ENCODE data around the gene SLC4A1.

SLC4A1 gene

DNA sequence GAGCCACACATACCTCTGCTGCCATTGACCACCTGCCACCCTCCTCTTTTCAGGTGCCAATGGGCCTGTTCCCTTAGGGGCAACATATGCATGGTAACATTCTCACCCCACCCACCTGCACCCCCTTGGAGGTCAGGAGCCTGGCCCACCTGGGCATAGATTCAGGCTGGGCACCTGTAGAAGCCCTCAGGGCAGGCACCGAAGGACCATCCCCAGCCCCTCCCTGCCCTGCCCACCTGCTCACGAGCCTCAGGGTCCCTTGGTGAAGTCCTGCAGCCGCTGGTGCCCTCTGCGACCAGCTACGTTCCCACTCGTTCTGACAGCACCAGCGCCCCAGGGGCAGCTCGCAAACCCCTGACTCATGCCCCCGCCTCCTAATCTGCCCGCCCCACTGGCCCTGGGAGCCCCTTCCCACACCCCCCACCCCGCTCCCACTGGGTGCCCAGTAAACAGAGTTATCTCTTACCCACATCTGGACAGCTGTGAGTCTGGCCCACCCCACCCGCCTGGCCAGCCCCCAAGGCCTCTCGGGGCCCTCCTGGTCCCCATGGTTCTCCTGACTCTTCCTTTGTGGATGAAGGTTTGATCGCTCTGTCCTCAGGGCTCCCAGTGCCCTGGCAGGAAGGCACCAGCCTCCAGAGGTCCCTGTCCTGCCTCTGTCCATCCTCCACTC, at the start of gene SLC4A1:
Gene SLC4A1, minus strand, starts transcription at position 318 of the 673 bp plus-strand sequence. CDS start 5,269 bp downstream, outside the sequence.
- FAIRE-seq = no peak

- FAIRE-seq = no peak
Observed at GRCh38 chr17:44317545-44317944, 49.6 kb upstream of the SLC4A1 start.

DNA sequence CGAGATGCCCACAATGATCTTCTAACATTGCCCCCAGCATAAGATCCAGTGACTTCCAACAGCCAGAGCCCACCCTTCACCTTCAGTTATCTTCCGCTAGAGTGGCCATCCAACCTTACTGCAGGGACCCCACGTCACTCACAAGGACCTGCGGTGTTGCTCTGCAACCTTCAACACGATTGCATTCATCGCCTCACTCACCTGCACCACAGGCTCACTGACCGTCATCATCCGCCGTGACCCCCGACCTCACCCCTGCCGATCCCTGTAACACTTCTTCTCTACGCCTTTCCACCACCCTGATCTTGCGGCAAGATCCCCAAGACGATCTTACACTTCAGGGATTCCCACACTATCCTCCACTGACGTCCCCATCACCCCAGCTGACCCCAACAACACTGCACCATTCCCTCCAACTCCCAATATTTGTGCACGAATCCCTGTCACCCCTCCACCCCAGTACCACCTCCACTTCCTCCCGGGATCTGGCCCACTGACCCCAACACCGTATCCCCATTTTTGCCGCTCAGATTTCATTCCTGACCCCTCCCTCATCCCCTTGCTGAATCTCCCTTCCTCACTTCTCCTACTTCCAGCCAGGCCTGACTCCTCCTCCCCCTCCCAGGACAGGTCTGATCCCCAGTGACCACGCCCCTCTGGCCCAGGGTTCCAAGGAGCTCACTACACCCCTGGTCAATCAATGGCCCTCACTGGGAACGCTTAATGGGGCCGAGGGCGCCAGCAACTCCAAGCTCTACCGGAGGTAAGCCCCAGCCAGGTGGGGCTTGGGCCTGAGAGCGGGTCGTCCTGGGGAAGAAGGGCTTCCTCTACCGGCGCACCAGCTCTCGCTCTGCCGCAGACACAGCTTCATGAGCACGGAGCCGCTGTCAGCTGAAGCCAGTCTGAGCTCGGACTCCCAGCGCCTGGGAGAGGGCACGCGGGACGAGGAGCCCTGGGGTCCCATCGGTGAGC, 48.1 kb upstream of the SLC4A1 start:
- no peak for FAIRE-seq

DNA sequence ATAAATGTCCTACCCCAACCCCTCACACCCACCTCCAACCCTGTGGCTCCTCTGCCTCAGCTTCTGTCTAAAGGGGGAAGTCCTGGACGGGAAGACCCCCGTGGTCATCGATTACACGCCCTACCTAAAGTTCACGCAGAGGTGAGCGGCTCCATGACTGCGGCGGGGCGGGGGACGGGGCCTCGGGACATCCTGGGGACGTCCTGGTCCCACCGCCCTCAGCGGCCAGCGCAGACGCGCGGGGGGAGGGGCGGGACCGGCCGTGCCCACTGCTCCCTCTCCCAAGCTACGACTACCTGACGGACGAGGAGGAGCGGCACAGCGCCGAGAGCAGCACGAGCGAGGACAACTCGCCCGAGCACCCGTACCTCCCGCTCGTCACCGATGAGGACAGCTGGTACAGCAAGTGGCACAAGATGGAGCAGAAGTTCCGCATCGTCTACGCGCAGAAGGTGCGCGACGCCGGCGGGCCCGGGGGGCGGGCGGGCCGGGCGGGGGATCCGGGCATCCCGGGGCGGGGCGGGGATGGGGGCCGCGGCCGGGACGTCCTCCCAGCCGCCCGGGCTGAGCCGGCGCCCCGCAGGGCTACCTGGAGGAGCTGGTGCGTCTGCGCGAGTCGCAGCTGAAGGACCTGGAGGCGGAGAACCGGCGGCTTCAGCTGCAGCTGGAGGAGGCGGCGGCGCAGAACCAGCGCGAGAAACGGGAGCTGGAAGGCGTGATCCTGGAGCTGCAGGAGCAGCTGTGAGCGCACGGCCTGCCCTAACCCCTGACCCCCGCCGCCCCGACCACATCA, 47.1 kb upstream of the SLC4A1 start:
- no peak for FAIRE-seq

GRCh38 chr17:44314524-44314868, 46.6 kb upstream of the SLC4A1 start:
- FAIRE-seq = no peak

DNA sequence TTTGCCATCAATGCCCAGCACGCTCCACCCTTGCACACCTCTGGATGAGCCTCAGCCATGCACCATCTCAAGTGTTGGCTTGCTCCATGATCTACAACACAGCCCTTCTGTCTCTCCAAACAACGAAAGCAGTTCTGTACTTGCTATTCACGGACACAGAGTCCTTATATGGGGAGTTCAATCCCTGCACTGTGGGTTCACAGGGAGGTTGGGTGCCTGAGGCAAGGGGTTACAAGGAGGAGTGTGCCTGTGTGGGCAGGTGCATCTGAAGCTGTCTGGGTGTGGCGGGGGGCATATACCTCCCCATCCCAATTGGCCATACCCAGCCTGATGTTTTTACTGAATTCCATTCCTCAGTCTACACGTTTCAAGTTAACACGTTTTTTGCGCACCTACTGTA, 46.1 kb upstream of the SLC4A1 start:
- no peak for FAIRE-seq

- FAIRE-seq = no peak
Observed at GRCh38 chr17:44312396-44313104, 44.6 kb upstream of the SLC4A1 start.

DNA sequence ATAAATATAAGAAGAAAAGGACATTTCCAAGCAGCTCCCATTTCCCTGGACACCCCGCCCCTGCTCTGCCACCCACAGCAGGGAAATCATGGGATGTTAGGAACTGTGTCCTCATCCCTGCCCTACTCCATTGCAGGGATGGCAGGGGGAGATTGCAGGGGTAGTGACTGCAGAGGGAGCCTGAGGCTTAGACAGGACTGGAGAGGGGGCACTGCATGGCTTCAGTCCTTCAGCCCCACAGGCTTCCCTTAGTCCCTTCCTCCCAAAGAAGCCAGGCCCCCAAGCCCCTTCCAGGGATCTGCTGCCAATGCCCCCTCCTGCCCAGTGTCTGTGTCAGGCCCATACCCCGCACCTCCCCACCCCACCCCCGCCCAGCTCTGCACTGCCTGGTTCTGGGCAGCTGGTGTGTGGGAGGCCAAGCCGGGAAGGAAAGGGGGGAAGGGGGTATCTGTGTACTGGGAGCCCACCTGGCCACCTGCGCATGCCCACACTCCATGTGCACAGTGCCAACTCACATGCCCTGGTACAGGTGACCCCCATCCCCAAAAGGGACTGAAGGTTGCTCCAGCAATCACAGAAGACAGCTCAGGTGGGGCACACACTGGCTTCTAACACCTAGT, 43.7 kb upstream of the SLC4A1 start:
- no peak for FAIRE-seq

GRCh38 chr17:44310609-44311376, 42.9 kb upstream of the SLC4A1 start:
- FAIRE-seq = no peak

DNA sequence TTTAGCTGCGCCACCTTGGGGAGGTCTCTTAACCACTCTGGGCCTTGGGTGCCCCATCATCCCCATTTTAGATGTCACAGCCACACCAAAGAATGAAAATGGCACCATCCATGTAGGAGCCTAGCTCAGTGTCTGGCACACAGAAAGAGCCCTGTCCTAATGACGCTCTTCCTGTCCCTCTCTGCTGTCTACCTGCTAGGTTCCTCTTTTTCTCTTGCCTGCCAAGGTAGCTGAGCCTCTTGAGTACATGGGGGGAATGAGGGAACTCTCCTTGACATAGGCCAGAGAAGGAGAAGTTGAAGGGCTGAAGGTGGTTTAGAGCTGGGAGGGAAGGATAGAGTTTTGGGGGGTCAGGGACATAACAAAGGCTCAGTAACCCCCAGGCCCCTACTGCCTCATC, 42.3 kb upstream of the SLC4A1 start:
- no peak for FAIRE-seq

DNA sequence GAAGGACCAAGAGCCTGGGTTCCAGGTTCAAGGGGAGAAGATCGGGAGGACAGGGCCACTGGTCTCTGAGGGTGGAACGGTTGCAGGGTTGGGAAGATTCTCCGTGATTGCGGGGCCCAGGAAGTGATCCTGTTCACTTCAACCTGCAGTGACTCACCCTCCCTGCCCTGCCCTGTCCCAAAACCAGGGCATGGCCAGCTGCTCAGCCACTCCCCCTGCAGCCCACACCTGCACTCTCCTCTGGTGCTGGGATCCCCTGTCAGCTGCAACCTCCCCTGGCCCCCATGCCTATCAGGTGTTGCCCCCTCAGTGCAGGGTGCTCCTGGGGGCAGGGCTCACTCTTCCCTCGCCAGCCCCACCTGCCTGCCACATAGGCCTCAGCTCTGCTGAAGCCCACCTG, 41.5 kb upstream of the SLC4A1 start:
- FAIRE-seq = no peak

GRCh38 chr17:44308865-44309264, 40.9 kb upstream of the SLC4A1 start:
- FAIRE-seq = no peak

- no peak for FAIRE-seq
Observed at GRCh38 chr17:44308320-44308818, 40.4 kb upstream of the SLC4A1 start, which contains the start of gene RUNDC3A. Gene RUNDC3A, plus strand, starts transcription at chr17:44308601. Its CDS starts 232 bp downstream, at chr17:44308833.

- FAIRE-seq = no peak
Observed at GRCh38 chr17:44307387-44308186, 39.7 kb upstream of the SLC4A1 start.

GRCh38 chr17:44304651-44305050, 36.7 kb upstream of the SLC4A1 start:
- FAIRE-seq = no peak

GRCh38 chr17:44297975-44298374, 30.0 kb upstream of the SLC4A1 start:
- no peak for FAIRE-seq

GRCh38 chr17:44293509-44294226, 25.7 kb upstream of the SLC4A1 start:
- FAIRE-seq = no peak

GRCh38 chr17:44287651-44288050, 19.7 kb upstream of the SLC4A1 start:
- no peak for FAIRE-seq

DNA sequence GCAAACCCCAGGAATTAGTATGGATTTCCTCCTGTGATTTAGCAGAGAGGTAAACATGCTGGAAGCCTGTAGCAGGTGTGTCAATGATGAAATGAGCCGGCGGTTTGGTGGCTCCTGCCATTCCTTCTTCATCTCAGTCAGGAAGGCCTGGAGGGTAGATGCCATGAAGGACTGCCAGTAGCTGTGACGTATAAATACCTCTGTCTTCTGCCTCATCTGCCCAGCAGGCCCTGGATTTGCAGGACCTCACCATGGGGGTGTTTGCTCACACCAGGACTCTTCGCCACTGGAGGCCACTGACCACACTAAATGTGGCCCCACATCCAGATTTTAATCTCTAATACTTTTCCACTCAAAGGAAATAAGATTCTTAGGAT, 16.1 kb upstream of the SLC4A1 start:
- FAIRE-seq = no peak
